ENCODE measurements around the gene HEATR5A. TPM values are rescaled to one million over a fixed set of nuclear protein-coding genes. Genes with fewer than 3 reads are reported as not detected.

Gene HEATR5A
- polyA plus RNA-seq, 2 of the 4 experiments (the other 2 are of a cell fraction), result 29.5 to 49.5 TPM

GRCh38 chr14:31387091-31387490 lies 33.3 kb downstream of the HEATR5A start:
- DNase-seq (ENCODE audit: low read depth in 1 of 2, low spot score in 1 of 2) (no peak), FAIRE-seq (no peak), ATAC-seq (no peak)
- no peak overlapping the region for H3K4me3 ChIP-seq
- H3K4me2 ChIP-seq, result no peak overlapping the region
- WGBS (ENCODE audit: missing lambda C conversion rate), result 97% methylated on average over 7 of the region's 7 CpGs
- H3K27ac ChIP-seq, result no peak overlapping the region
- ChIA-PET POLR2A (no interaction called here), CTCF (interaction anchor here (1.2 to 1.4 kb wide), 2 partner anchors 63 to 868 kb away, joined by 4 to 8 read pairs; no protein-coding TSS in a partner anchor)
- no peaks in the 10 kb centered on the region for H3K4me1 ChIP-seq
- no peaks in the 10 kb centered on the region for H3K9me3 ChIP-seq
- TF ChIP-seq NR3C1 (IDR thresholded peaks at IDR 0.05) (no peak), CHD4 (IDR thresholded peaks at IDR 0.05; ENCODE audit: borderline replicate concordance) (no peak), JUN (IDR thresholded peaks at IDR 0.05) (no peak), ZFP36 (IDR thresholded peaks at IDR 0.05; ENCODE audit: borderline replicate concordance, partially characterized antibody) (no peak), JUNB (IDR thresholded peaks at IDR 0.05) (no peak), CTCF (IDR thresholded peaks at IDR 0.05) (no peak)
- TF ChIP-seq, protein P1, sequence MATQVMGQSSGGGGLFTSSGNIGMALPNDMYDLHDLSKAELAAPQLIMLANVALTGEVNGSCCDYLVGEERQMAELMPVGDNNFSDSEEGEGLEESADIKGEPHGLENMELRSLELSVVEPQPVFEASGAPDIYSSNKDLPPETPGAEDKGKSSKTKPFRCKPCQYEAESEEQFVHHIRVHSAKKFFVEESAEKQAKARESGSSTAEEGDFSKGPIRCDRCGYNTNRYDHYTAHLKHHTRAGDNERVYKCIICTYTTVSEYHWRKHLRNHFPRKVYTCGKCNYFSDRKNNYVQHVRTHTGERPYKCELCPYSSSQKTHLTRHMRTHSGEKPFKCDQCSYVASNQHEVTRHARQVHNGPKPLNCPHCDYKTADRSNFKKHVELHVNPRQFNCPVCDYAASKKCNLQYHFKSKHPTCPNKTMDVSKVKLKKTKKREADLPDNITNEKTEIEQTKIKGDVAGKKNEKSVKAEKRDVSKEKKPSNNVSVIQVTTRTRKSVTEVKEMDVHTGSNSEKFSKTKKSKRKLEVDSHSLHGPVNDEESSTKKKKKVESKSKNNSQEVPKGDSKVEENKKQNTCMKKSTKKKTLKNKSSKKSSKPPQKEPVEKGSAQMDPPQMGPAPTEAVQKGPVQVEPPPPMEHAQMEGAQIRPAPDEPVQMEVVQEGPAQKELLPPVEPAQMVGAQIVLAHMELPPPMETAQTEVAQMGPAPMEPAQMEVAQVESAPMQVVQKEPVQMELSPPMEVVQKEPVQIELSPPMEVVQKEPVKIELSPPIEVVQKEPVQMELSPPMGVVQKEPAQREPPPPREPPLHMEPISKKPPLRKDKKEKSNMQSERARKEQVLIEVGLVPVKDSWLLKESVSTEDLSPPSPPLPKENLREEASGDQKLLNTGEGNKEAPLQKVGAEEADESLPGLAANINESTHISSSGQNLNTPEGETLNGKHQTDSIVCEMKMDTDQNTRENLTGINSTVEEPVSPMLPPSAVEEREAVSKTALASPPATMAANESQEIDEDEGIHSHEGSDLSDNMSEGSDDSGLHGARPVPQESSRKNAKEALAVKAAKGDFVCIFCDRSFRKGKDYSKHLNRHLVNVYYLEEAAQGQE (IDR thresholded peaks at IDR 0.05), result no peak

GRCh38 chr14:31386271-31386670 lies 34.1 kb downstream of the HEATR5A start:
- ATAC-seq (no peak), FAIRE-seq (no peak), DNase-seq (ENCODE audit: low read depth in 1 of 2, low spot score in 1 of 2) (no peak)
- 94% methylated on average over 5 of the region's 5 CpGs for WGBS (ENCODE audit: missing lambda C conversion rate)
- ChIA-PET CTCF (interaction anchor here (1.4 kb wide), 1 partner anchor 64 kb away, joined by 8 read pairs; no protein-coding TSS in a partner anchor), POLR2A (no interaction called here)
- H3K4me1 ChIP-seq, result no peaks in the 10 kb centered on the region
- H3K4me2 ChIP-seq, result no peak overlapping the region
- no peak overlapping the region for H3K27ac ChIP-seq
- TF ChIP-seq FOSL2 (IDR thresholded peaks at IDR 0.05) (no peak), FOSL2 (CRISPR knock-in tag; IDR thresholded peaks at IDR 0.05) (no peak), CEBPB (IDR thresholded peaks at IDR 0.05) (no peak), BCL3 (IDR thresholded peaks at IDR 0.05) (no peak)
- TF ChIP-seq, protein P1 (IDR thresholded peaks at IDR 0.05), result no peak
- TF ChIP-seq, protein P2, sequence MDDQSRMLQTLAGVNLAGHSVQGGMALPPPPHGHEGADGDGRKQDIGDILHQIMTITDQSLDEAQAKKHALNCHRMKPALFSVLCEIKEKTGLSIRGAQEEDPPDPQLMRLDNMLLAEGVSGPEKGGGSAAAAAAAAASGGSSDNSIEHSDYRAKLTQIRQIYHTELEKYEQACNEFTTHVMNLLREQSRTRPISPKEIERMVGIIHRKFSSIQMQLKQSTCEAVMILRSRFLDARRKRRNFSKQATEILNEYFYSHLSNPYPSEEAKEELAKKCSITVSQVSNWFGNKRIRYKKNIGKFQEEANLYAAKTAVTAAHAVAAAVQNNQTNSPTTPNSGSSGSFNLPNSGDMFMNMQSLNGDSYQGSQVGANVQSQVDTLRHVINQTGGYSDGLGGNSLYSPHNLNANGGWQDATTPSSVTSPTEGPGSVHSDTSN (IDR thresholded peaks at IDR 0.05), result no peak
- H3K4me3 ChIP-seq, result no peak overlapping the region
- no peaks in the 10 kb centered on the region for H3K9me3 ChIP-seq
